GM21381 (cell line): Measurements from ENCODE around the gene TFF1.

ENCODE experiments used
- ATAC-seq: cut with Tn5 transposase; IDR thresholded peaks from one replicate; pipeline ENCODE4 v1.9.1; 2021; ENCODE audit warnings: mild to moderate bottlenecking, moderate library complexity; ENCODE audit not compliant: unreplicated experiment

TFF1 gene

GRCh38 chr21:42398436-42399028 lies 32.2 kb upstream of the TFF1 start:
- ATAC-seq, result no peak

- ATAC-seq, result no peak
These were observed 31.5 kb upstream of the TFF1 start for GRCh38 chr21:42397746-42398394.

GRCh38 chr21:42396799-42397745 lies 30.7 kb upstream of the TFF1 start:
- no peak for ATAC-seq

- no peak for ATAC-seq
These were observed 29.7 kb upstream of the TFF1 start, which contains the start of gene TMPRSS3 for GRCh38 chr21:42395905-42396651. Gene TMPRSS3 (minus strand): TSS chr21:42396052. CDS start chr21:42395417, 635 bp downstream.

GRCh38 chr21:42395302-42395701 lies 29.0 kb upstream of the TFF1 start:
- ATAC-seq, result no peak

GRCh38 chr21:42393443-42393950 lies 27.2 kb upstream of the TFF1 start:
- no peak for ATAC-seq

GRCh38 chr21:42392731-42393442 lies 26.6 kb upstream of the TFF1 start:
- ATAC-seq, result peak; percentile 74

- no peak for ATAC-seq
These were observed 25.0 kb upstream of the TFF1 start for GRCh38 chr21:42391297-42391696.

- no peak for ATAC-seq
These were observed 24.4 kb upstream of the TFF1 start for GRCh38 chr21:42390696-42391095.

GRCh38 chr21:42390193-42390592 lies 23.9 kb upstream of the TFF1 start:
- ATAC-seq, result no peak

GRCh38 chr21:42389449-42389835 lies 23.1 kb upstream of the TFF1 start:
- ATAC-seq, result no peak

GRCh38 chr21:42388740-42389448 lies 22.6 kb upstream of the TFF1 start:
- no peak for ATAC-seq

- no peak for ATAC-seq
These were observed 21.6 kb upstream of the TFF1 start for GRCh38 chr21:42387843-42388340.

- no peak for ATAC-seq
These were observed 20.8 kb upstream of the TFF1 start for GRCh38 chr21:42387164-42387563.

- no peak for ATAC-seq
These were observed 19.8 kb upstream of the TFF1 start for GRCh38 chr21:42386034-42386591.

GRCh38 chr21:42385619-42386018 lies 19.3 kb upstream of the TFF1 start:
- ATAC-seq, result no peak

- no peak for ATAC-seq
These were observed 18.7 kb upstream of the TFF1 start for GRCh38 chr21:42384989-42385388.

- no peak for ATAC-seq
These were observed 18.0 kb upstream of the TFF1 start for GRCh38 chr21:42384156-42384945.
